ENCODE results near the gene FAM50B.
A peak's percentile ranks its signal among the peaks of the same experiment; 100 is the strongest.
"Not testable (repeated sequence)": the region's sequence is repeated elsewhere in the genome, so short reads cannot be mapped to it uniquely, and the experiment has no call there.

The FAM50B gene

DNA sequence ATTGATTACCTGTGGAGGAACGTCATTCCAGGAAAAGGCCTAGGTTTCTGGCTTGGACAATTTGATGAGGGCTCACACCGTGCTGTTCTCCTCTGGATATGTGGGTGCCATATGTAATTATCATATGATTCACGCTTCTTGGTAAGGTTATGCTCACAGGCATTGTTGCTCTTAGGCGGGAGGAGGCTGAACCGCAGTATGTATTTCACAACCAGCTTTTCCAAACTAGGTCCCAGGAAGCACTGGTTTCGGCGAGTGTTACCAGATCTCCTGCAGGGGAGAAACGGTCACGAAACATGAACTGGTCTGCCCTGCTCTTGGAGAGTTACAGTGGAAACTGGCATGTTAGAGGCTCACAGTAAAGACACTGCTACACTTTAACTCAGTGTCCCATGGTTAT, 793 bp upstream of the FAM50B start:
- ATAC-seq (replicated peaks): no peak
- peak overlapping the region; percentile 65 to 75 for H3K4me3 Mint-ChIP-seq
- no peaks in the 10 kb centered on the region for H3K27me3 Mint-ChIP-seq
- H3K36me3 Mint-ChIP-seq (ENCODE audit: insufficient read depth): peaks cover 16% of the 10 kb centered on the region
- no peaks in the 10 kb centered on the region for H3K9me3 Mint-ChIP-seq
- no peak for DNase-seq
- H3K4me1 Mint-ChIP-seq (ENCODE audit: low read depth in 2 of 2): peaks cover 6 to 22% of the 10 kb centered on the region in 2 donors
- H3K27ac Mint-ChIP-seq: peak overlapping the region; percentile 88 to 89

GRCh38 chr6:3849681-3850450, 693 bp downstream of the FAM50B start:
- Mint-ChIP-seq H3K27me3 (no peaks in the 10 kb centered on the region), H3K27ac (peak overlapping the region in 1 of 2 donors; percentile 89), H3K4me1 (ENCODE audit: low read depth in 2 of 2) (peaks cover 6 to 22% of the 10 kb centered on the region in 2 donors), H3K9me3 (no peaks in the 10 kb centered on the region), H3K36me3 (ENCODE audit: insufficient read depth) (peaks cover 16% of the 10 kb centered on the region), H3K4me3 (peak overlapping the region; percentile 18 to 75)
- ATAC-seq (replicated peaks) (no peak), DNase-seq (no peak)

DNA sequence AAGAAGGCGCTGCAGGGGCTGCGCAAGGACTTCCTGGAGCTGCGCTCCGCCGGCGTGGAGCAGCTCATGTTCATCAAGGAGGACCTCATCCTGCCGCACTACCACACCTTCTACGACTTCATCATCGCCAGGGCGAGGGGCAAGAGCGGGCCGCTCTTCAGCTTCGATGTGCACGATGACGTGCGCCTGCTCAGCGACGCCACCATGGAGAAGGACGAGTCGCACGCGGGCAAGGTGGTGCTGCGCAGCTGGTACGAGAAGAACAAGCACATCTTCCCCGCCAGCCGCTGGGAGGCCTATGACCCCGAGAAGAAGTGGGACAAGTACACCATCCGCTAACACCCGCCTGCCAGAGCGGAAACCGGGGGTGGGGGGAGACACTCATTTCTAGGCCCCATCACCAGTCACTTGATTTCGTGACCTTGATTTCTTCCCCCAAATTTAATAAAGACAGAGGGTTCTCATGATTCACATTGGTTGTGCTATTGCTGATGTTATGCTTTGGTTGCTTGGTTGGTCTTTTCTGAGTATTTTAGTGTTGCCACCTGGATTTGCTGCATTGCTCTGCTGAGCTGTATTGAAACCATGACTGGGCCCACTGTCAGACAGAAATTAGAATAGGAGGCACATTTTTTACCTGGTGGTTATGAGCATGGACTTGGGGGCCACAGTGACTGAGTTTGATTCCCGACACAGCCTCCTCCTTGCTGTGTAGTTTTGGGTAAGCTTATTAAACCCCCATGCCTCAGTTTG, 1.5 kb downstream of the FAM50B start:
- Mint-ChIP-seq H3K4me3 (peak overlapping the region; percentile 27 to 75), H3K36me3 (ENCODE audit: insufficient read depth) (peaks cover 16% of the 10 kb centered on the region), H3K27me3 (no peaks in the 10 kb centered on the region), H3K4me1 (ENCODE audit: low read depth in 2 of 2) (peaks cover 6 to 22% of the 10 kb centered on the region in 2 donors), H3K27ac (peak overlapping the region; percentile 60 to 86), H3K9me3 (no peaks in the 10 kb centered on the region)
- ATAC-seq (replicated peaks) (peak; percentile 38), DNase-seq (peak; percentile 7 to 47 (median 46))

DNA sequence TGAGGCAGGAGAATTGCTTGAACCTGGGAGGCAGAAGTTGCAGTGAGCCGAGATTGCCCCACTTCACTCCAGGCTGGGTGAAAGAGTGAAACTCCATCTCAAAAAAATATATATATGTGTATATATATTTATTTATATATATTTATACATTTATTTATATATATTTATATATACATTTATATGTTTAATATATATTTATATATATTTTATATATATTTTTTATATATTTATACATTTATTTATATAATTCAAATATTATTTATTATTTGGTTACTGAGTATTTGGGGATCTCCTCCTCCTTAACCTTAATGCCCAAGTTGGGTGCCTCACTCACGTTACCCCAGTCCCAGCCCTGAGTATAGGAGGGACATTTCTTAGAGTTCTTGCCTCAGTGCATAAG, 2.7 kb downstream of the FAM50B start:
- peaks cover 16% of the 10 kb centered on the region for H3K36me3 Mint-ChIP-seq (ENCODE audit: insufficient read depth)
- no peak for ATAC-seq (replicated peaks)
- peaks cover 6 to 22% of the 10 kb centered on the region in 2 donors for H3K4me1 Mint-ChIP-seq (ENCODE audit: low read depth in 2 of 2)
- no peak overlapping the region for H3K4me3 Mint-ChIP-seq
- H3K9me3 Mint-ChIP-seq: no peaks in the 10 kb centered on the region
- no peaks in the 10 kb centered on the region for H3K27me3 Mint-ChIP-seq
- no peak for DNase-seq
- no peak overlapping the region for H3K27ac Mint-ChIP-seq

- H3K27me3 Mint-ChIP-seq: no peaks in the 10 kb centered on the region
- H3K4me1 Mint-ChIP-seq (ENCODE audit: low read depth in 2 of 2): peaks cover 3 to 17% of the 10 kb centered on the region in 2 donors
- no peak for DNase-seq
- no peak for ATAC-seq (replicated peaks)
- H3K9me3 Mint-ChIP-seq: no peaks in the 10 kb centered on the region
- no peak overlapping the region for H3K4me3 Mint-ChIP-seq
- H3K27ac Mint-ChIP-seq: no peak overlapping the region
- H3K36me3 Mint-ChIP-seq (ENCODE audit: insufficient read depth): peaks cover 16% of the 10 kb centered on the region
Measured at GRCh38 chr6:3852391-3852790, 3.2 kb downstream of the FAM50B start.

- DNase-seq: no peak
- Mint-ChIP-seq H3K27me3 (peaks cover 0 to 8% of the 10 kb centered on the region in 2 donors), H3K27ac (no peak overlapping the region), H3K9me3 (peaks cover 0 to 2% of the 10 kb centered on the region in 2 donors), H3K4me3 (no peak overlapping the region), H3K36me3 (ENCODE audit: insufficient read depth) (no peaks in the 10 kb centered on the region), H3K4me1 (ENCODE audit: low read depth in 2 of 2) (peaks cover 0 to 2% of the 10 kb centered on the region in 2 donors)
- no peak for ATAC-seq (replicated peaks)
Measured at GRCh38 chr6:3855866-3856265, 6.7 kb downstream of the FAM50B start.

- H3K36me3 Mint-ChIP-seq (ENCODE audit: insufficient read depth): no peaks in the 10 kb centered on the region
- peaks cover 6 to 15% of the 10 kb centered on the region in 2 donors for H3K27me3 Mint-ChIP-seq
Measured at GRCh38 chr6:3856576-3856975, 7.4 kb downstream of the FAM50B start.

DNA sequence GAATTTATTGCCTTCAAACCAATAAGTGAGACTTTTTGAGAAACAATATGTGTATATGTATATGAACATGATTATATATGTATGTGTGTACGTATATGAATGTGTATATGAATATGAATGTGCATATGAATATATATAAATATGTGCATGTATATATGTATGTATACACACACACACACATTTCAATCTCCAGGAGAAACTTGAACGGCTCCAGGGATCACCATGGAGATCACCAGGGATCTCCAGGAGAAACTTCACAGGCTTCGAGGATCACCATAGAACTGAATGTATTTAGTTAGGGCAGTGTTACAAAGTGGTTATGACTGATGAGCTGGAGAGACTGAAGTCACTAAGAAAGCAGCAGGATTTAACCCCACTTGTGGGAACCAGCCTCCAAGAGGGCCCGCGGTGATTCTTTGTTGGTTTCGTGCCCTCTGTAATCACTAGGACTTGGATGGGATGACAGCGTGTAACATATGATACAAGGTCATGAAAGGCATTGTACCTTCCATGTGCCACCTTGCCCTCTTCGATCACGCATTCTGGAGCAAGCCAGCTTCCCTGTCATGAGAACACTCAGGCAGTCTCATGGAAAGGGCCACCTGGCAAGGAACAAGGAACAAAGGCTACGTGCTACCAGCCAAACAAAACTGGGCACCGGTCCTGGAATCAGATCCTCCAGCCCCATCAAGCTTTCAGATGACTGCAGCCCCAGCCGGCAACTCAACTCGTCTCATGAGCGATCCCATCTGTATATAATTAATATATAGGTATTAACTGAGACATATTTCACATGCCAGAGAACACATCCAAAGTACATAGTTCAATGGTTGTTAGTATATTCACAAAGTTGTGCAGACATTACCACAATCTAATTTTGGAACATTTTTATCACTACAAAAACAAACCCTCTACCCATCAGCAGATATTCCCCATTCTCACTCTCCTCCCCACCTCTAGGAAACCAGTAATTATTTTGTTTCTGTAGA, 8.6 kb downstream of the FAM50B start:
- no peak overlapping the region for H3K27ac Mint-ChIP-seq
- no peak for ATAC-seq (replicated peaks)
- no peaks in the 10 kb centered on the region for H3K36me3 Mint-ChIP-seq (ENCODE audit: insufficient read depth)
- DNase-seq: no peak
- H3K4me3 Mint-ChIP-seq: no peak overlapping the region
- peaks cover 0 to 3% of the 10 kb centered on the region in 2 donors for H3K9me3 Mint-ChIP-seq
- H3K4me1 Mint-ChIP-seq (ENCODE audit: low read depth in 2 of 2): no peaks in the 10 kb centered on the region
- H3K27me3 Mint-ChIP-seq: peaks cover 14 to 23% of the 10 kb centered on the region in 2 donors

More at GRCh38 chr6:3856576-3856975, 7.4 kb downstream of the FAM50B start:
- H3K27ac Mint-ChIP-seq: no peak overlapping the region
- no peak for ATAC-seq (replicated peaks)
- H3K4me1 Mint-ChIP-seq (ENCODE audit: low read depth in 2 of 2): no peaks in the 10 kb centered on the region
- DNase-seq: no peak
- peaks cover 0 to 3% of the 10 kb centered on the region in 2 donors for H3K9me3 Mint-ChIP-seq
- no peak overlapping the region for H3K4me3 Mint-ChIP-seq

DNA sequence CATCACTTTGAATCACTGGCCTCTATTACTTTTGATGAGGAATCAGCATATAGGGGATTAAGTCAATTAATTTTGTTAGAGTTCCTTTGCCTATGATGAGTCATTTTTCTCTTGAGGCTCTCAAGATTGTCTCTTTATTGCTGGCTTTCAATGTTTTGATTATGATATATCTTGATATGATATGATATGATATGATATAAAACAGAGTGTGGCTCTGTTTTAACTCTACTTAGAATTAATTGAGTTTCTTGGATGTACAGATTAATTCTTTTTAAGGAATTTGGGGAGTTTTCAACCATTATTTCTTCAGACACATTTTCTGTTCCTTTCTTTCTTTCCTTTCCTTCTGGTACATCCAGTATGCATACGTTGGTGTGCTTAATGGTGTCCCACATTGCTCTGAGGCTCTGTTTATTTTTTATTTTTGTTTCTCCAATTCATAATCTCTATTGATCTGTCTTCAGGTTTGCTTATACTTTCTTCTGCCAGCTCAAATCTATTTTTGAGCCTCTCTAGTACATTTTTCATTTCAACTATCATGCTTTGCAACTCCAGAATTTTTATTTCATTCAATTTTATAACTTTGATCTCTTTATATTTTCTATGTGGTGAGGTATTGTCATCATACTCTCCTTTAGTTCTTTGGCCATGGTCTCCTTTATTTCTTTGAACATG, 10.8 kb downstream of the FAM50B start:
- ATAC-seq (replicated peaks) (no peak), DNase-seq (no peak)
- no peak overlapping the region for H3K27ac Mint-ChIP-seq
- H3K27me3 Mint-ChIP-seq: peaks cover 18 to 23% of the 10 kb centered on the region in 2 donors
- H3K9me3 Mint-ChIP-seq: peaks cover 0 to 3% of the 10 kb centered on the region in 2 donors
- no peak overlapping the region for H3K4me3 Mint-ChIP-seq
- H3K4me1 Mint-ChIP-seq (ENCODE audit: low read depth in 2 of 2): no peaks in the 10 kb centered on the region
- no peaks in the 10 kb centered on the region for H3K36me3 Mint-ChIP-seq (ENCODE audit: insufficient read depth)

DNA sequence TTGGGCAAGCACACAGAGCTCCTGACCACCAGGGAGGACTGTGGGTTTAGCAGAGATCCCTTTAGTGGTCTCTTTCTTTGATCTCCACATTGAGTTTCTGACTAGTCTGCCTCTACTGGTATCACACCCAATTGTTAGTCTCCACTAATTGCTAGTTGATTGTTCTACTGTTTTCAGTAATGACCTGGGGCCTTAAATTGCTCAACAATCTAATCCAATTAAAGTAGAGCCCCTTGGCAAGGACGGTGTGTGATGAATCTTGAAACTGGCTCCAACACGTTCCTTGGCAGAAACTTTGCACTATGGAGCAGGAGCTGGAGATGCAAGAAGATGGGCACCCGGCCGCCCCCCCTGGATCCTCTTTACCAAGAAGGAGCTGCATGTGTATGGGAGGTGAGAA, 12.3 kb downstream of the FAM50B start:
- Mint-ChIP-seq H3K9me3 (peaks cover 0 to 3% of the 10 kb centered on the region in 2 donors), H3K4me1 (ENCODE audit: low read depth in 2 of 2) (no peaks in the 10 kb centered on the region), H3K27ac (no peak overlapping the region), H3K27me3 (peaks cover 30 to 32% of the 10 kb centered on the region in 2 donors), H3K4me3 (no peak overlapping the region), H3K36me3 (ENCODE audit: insufficient read depth) (no peaks in the 10 kb centered on the region)
- no peak for DNase-seq
- no peak for ATAC-seq (replicated peaks)

- no peak for ATAC-seq (replicated peaks)
- Mint-ChIP-seq H3K36me3 (ENCODE audit: insufficient read depth) (no peaks in the 10 kb centered on the region), H3K4me3 (no peak overlapping the region), H3K27me3 (peaks cover 35 to 36% of the 10 kb centered on the region in 2 donors), H3K9me3 (peaks cover 0 to 3% of the 10 kb centered on the region in 2 donors), H3K4me1 (ENCODE audit: low read depth in 2 of 2) (no peaks in the 10 kb centered on the region), H3K27ac (no peak overlapping the region)
- no peak for DNase-seq
Measured at GRCh38 chr6:3862038-3862437, 12.9 kb downstream of the FAM50B start.

DNA sequence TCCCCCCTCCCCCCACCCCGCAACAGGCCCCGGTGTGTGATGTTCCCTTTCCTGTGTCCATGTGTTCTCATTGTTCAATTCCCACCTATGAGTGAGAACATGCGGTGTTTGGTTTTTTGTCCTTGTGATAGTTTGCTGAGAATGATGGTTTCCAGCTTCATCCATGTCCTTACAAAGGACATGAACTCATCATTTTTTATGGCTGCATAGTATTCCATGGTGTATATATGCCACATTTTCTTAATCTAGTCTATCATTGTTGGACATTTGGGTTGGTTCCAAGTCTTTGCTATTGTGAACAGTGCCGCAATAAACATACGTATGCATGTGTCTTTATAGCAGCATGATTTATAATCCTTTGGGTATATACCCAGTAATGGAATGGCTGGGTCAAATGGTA, 14.1 kb downstream of the FAM50B start:
- H3K4me1 Mint-ChIP-seq (ENCODE audit: low read depth in 2 of 2); H3K4me3 Mint-ChIP-seq; H3K27ac Mint-ChIP-seq; H3K36me3 Mint-ChIP-seq (ENCODE audit: insufficient read depth); H3K9me3 Mint-ChIP-seq; ATAC-seq (replicated peaks); DNase-seq: not testable (repeated sequence)
- peaks cover 37 to 45% of the 10 kb centered on the region in 2 donors for H3K27me3 Mint-ChIP-seq
